IPS DF 19.7 (cell line): ENCODE results near the gene MOK.

Source experiments
- DNase-seq: peaks from one replicate; pipeline ENCODE4 v3.0.0-alpha.2; 2013; ENCODE audit warnings: low read depth, low spot score

MOK gene

GRCh38 chr14:102206918-102207317, 98.0 kb downstream of the MOK start:
- DNase-seq, result no peak

GRCh38 chr14:102205560-102205959, 99.4 kb downstream of the MOK start:
- no peak for DNase-seq

GRCh38 chr14:102203382-102203781, 101.6 kb downstream of the MOK start:
- no peak for DNase-seq

- DNase-seq, result no peak
These were observed 102.0 kb downstream of the MOK start for GRCh38 chr14:102202944-102203343.

GRCh38 chr14:102201776-102202175, 103.2 kb downstream of the MOK start:
- no peak for DNase-seq

GRCh38 chr14:102201353-102201738, 103.6 kb downstream of the MOK start:
- no peak for DNase-seq

GRCh38 chr14:102200690-102201352, 104.1 kb downstream of the MOK start:
- DNase-seq, result no peak

- DNase-seq, result no peak
These were observed 107.6 kb downstream of the MOK start for GRCh38 chr14:102197317-102197853.

- no peak for DNase-seq
These were observed 108.1 kb downstream of the MOK start for GRCh38 chr14:102196902-102197230.

- no peak for DNase-seq
These were observed 108.7 kb downstream of the MOK start for GRCh38 chr14:102196039-102196901.

- no peak for DNase-seq
These were observed 109.5 kb downstream of the MOK start for GRCh38 chr14:102195446-102195845.

- no peak for DNase-seq
These were observed 110.1 kb downstream of the MOK start for GRCh38 chr14:102194856-102195255.

GRCh38 chr14:102192840-102193502, 112.0 kb downstream of the MOK start:
- DNase-seq, result no peak

- no peak for DNase-seq
These were observed 115.1 kb downstream of the MOK start for GRCh38 chr14:102189874-102190273.

GRCh38 chr14:102188187-102188586, 116.8 kb downstream of the MOK start:
- no peak for DNase-seq

- DNase-seq, result no peak
These were observed 117.4 kb downstream of the MOK start for GRCh38 chr14:102187568-102188001.

- DNase-seq, result no peak
These were observed 117.9 kb downstream of the MOK start for GRCh38 chr14:102187044-102187443.

GRCh38 chr14:102185360-102185759, 119.6 kb downstream of the MOK start:
- DNase-seq, result no peak

GRCh38 chr14:102184316-102185035, 120.5 kb downstream of the MOK start:
- DNase-seq, result no peak

- DNase-seq, result no peak
These were observed 121.1 kb downstream of the MOK start for GRCh38 chr14:102183886-102184285.

- no peak for DNase-seq
These were observed 121.9 kb downstream of the MOK start for GRCh38 chr14:102182936-102183619.
